ENCODE data around the gene MACROD2. TPM values are rescaled to one million over a fixed set of nuclear protein-coding genes. Genes with fewer than 3 reads are reported as not detected.
"Not testable (repeated sequence)": the region's sequence is repeated elsewhere in the genome, so short reads cannot be mapped to it uniquely, and the experiment has no call there.

Gene MACROD2
- total and polyA plus RNA-seq, 2 experiments from 2014 or later = 2.8 to 4.3 TPM

DNA sequence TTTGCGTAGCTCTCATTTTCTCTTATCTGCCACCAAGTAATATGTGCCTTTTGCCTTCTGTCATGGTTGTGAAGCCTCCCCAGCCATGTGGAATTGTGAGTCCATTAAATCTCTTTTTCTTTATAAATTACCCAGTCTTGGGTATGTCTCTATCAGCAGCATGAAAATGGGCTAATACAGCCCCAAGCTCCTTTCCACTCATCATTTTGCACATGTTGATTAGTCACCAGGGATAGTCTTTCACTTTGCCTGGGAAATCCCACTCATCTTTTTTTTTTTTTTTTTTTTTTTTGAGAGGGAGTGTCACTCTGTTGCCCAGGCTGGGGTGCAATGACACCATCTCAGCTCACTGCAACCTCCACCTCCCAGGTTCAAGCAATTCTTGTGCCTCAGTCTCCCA is 1541.9 kb downstream of the MACROD2 start:
- H3K36me3 Mint-ChIP-seq (ENCODE audit: low read depth); H3K27me3 Mint-ChIP-seq (ENCODE audit: insufficient read depth, low read depth, poor library complexity); H3K27ac Mint-ChIP-seq; H3K9me3 Mint-ChIP-seq; H3K27me3 ChIP-seq (ENCODE audit: insufficient read depth); DNase-seq (ENCODE audit: low spot score); H3K4me1 Mint-ChIP-seq; H2AFZ ChIP-seq; H3K27ac ChIP-seq (ENCODE audit: low read depth); H3K4me2 ChIP-seq; H3K4me3 ChIP-seq; H3K36me3 ChIP-seq (ENCODE audit: insufficient read depth); ATAC-seq; H4K20me1 ChIP-seq (replicated peaks; ENCODE audit: insufficient read depth); H3K79me2 ChIP-seq (replicated peaks; ENCODE audit: insufficient read depth); H3K9me2 ChIP-seq (ENCODE audit: insufficient read depth); H3K4me3 Mint-ChIP-seq; H3K4me1 ChIP-seq (ENCODE audit: insufficient read depth); H3F3A ChIP-seq (replicated peaks; ENCODE audit: low read depth): not testable (repeated sequence)

DNA sequence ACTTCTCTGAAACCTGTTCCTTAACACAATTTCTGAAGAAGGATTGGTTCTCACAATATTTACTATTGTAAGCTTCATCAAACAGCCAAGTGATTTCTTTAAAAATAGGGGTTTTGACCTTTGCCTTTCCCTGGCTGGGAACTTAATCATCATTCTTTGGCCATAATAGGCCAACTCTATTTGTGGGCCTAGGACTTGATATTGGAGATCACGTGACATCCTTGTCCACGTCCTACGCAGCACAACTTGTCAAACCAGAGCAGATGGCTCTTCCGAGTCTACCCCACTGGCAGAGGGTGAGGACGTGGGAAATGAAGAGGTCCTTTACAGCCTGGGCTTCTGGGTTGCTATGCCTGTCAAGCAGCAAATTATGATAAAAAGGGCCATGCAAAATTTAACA is 1547.3 kb downstream of the MACROD2 start:
- DNase-seq (ENCODE audit: low spot score) = no peak
- no peaks in the 10 kb centered on the region for H4K20me1 ChIP-seq (replicated peaks; ENCODE audit: insufficient read depth)
- H3K4me2 ChIP-seq = no peak overlapping the region
- H3K4me1 ChIP-seq (ENCODE audit: insufficient read depth) = no peaks in the 10 kb centered on the region
- no peaks in the 10 kb centered on the region for H3K79me2 ChIP-seq (replicated peaks; ENCODE audit: insufficient read depth)
- no peak overlapping the region for H3K4me3 ChIP-seq
- H3F3A ChIP-seq (replicated peaks; ENCODE audit: low read depth) = no peaks in the 10 kb centered on the region
- H3K9me2 ChIP-seq (ENCODE audit: insufficient read depth) = peaks cover 4% of the 10 kb centered on the region
- no peak overlapping the region for H3K27ac ChIP-seq (ENCODE audit: low read depth)
- H2AFZ ChIP-seq = no peak overlapping the region
- no peak overlapping the region for H3K27ac Mint-ChIP-seq
- H3K4me1 Mint-ChIP-seq = no peaks in the 10 kb centered on the region
- peaks cover 5% of the 10 kb centered on the region; the same call in 2 of the 3 replicates for H3K9me3 Mint-ChIP-seq
- H3K27me3 Mint-ChIP-seq (ENCODE audit: insufficient read depth, low read depth, poor library complexity) = no peaks in the 10 kb centered on the region
- H3K4me3 Mint-ChIP-seq = no peak overlapping the region
- no peaks in the 10 kb centered on the region for H3K36me3 ChIP-seq (ENCODE audit: insufficient read depth)
- H3K27me3 ChIP-seq (ENCODE audit: insufficient read depth) = no peaks in the 10 kb centered on the region
- H3K36me3 Mint-ChIP-seq (ENCODE audit: low read depth) = no peaks in the 10 kb centered on the region
- no peak for ATAC-seq
- TF ChIP-seq, protein P1, sequence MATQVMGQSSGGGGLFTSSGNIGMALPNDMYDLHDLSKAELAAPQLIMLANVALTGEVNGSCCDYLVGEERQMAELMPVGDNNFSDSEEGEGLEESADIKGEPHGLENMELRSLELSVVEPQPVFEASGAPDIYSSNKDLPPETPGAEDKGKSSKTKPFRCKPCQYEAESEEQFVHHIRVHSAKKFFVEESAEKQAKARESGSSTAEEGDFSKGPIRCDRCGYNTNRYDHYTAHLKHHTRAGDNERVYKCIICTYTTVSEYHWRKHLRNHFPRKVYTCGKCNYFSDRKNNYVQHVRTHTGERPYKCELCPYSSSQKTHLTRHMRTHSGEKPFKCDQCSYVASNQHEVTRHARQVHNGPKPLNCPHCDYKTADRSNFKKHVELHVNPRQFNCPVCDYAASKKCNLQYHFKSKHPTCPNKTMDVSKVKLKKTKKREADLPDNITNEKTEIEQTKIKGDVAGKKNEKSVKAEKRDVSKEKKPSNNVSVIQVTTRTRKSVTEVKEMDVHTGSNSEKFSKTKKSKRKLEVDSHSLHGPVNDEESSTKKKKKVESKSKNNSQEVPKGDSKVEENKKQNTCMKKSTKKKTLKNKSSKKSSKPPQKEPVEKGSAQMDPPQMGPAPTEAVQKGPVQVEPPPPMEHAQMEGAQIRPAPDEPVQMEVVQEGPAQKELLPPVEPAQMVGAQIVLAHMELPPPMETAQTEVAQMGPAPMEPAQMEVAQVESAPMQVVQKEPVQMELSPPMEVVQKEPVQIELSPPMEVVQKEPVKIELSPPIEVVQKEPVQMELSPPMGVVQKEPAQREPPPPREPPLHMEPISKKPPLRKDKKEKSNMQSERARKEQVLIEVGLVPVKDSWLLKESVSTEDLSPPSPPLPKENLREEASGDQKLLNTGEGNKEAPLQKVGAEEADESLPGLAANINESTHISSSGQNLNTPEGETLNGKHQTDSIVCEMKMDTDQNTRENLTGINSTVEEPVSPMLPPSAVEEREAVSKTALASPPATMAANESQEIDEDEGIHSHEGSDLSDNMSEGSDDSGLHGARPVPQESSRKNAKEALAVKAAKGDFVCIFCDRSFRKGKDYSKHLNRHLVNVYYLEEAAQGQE (IDR thresholded peaks at IDR 0.05; ENCODE audit: unreplicated experiment) = no peak
- no peak for TF ChIP-seq POLR2AphosphoS5 (IDR thresholded peaks at IDR 0.05; ENCODE audit: low read depth)

DNA sequence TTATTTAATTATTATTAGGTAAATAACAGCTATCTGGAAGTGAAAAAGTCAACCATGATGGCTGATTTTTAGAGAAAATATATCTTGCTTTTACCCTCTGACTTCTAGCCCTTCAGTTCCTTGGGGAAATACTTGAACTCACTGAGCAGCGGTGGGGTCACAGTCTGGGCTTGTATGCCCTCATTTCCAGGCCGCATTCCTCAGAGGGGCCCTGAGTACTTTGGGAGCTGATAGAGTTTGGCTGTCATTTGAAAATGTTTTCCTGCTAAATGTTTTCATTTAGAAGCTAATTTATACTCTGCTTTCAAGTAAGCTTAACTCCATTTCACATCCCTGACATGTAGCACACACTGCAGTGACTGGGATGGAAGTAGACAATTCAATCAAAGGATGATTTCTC is 1549.4 kb downstream of the MACROD2 start:
- Histone ChIP-seq H2AFZ (0 out of 2 replicates have a peak overlapping the region, but pooled peaks have one; percentile 69), H3K36me3 (ENCODE audit: insufficient read depth) (no peaks in the 10 kb centered on the region), H3K4me1 (ENCODE audit: insufficient read depth) (no peaks in the 10 kb centered on the region), H3K79me2 (replicated peaks; ENCODE audit: insufficient read depth) (no peaks in the 10 kb centered on the region), H4K20me1 (replicated peaks; ENCODE audit: insufficient read depth) (no peaks in the 10 kb centered on the region), H3K27me3 (ENCODE audit: insufficient read depth) (no peaks in the 10 kb centered on the region), H3F3A (replicated peaks; ENCODE audit: low read depth) (no peaks in the 10 kb centered on the region), H3K27ac (ENCODE audit: low read depth) (no peak overlapping the region), H3K4me2 (no peak overlapping the region), H3K4me3 (no peak overlapping the region), H3K9me2 (ENCODE audit: insufficient read depth) (peaks cover 14% of the 10 kb centered on the region)
- ATAC-seq = no peak
- no peak for DNase-seq (ENCODE audit: low spot score)
- Mint-ChIP-seq H3K27me3 (ENCODE audit: insufficient read depth, low read depth, poor library complexity) (no peaks in the 10 kb centered on the region), H3K4me3 (no peak overlapping the region), H3K36me3 (ENCODE audit: low read depth) (no peaks in the 10 kb centered on the region), H3K4me1 (no peaks in the 10 kb centered on the region), H3K9me3 (peaks cover 8% of the 10 kb centered on the region; the same call in 2 of the 3 replicates), H3K27ac (no peak overlapping the region)
- no peak for TF ChIP-seq EZH2 (IDR thresholded peaks at IDR 0.05; ENCODE audit: low read depth, unreplicated experiment)
- TF ChIP-seq, protein P2, sequence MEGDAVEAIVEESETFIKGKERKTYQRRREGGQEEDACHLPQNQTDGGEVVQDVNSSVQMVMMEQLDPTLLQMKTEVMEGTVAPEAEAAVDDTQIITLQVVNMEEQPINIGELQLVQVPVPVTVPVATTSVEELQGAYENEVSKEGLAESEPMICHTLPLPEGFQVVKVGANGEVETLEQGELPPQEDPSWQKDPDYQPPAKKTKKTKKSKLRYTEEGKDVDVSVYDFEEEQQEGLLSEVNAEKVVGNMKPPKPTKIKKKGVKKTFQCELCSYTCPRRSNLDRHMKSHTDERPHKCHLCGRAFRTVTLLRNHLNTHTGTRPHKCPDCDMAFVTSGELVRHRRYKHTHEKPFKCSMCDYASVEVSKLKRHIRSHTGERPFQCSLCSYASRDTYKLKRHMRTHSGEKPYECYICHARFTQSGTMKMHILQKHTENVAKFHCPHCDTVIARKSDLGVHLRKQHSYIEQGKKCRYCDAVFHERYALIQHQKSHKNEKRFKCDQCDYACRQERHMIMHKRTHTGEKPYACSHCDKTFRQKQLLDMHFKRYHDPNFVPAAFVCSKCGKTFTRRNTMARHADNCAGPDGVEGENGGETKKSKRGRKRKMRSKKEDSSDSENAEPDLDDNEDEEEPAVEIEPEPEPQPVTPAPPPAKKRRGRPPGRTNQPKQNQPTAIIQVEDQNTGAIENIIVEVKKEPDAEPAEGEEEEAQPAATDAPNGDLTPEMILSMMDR (conservative IDR thresholded peaks at IDR 0.05; ENCODE audit: low read depth in 2 of 2) = no peak
- TF ChIP-seq CREB1 (CRISPR knock-in tag; IDR thresholded peaks at IDR 0.05; ENCODE audit: low read depth) = no peak
- no peak for TF ChIP-seq EZH2phosphoT487 (IDR thresholded peaks at IDR 0.05; ENCODE audit: unreplicated experiment)
- TF ChIP-seq ZNF331 (CRISPR knock-in tag; IDR thresholded peaks at IDR 0.05; ENCODE audit: low read depth) = no peak
- TF ChIP-seq, protein P3, sequence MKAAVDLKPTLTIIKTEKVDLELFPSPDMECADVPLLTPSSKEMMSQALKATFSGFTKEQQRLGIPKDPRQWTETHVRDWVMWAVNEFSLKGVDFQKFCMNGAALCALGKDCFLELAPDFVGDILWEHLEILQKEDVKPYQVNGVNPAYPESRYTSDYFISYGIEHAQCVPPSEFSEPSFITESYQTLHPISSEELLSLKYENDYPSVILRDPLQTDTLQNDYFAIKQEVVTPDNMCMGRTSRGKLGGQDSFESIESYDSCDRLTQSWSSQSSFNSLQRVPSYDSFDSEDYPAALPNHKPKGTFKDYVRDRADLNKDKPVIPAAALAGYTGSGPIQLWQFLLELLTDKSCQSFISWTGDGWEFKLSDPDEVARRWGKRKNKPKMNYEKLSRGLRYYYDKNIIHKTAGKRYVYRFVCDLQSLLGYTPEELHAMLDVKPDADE (IDR thresholded peaks at IDR 0.05) = no peak
- no peak for TF ChIP-seq JUNB (IDR thresholded peaks at IDR 0.05; ENCODE audit: unreplicated experiment)

All from GM23338 (cell line).